NCI-H524 (cell line): Measurements from ENCODE around the gene SYT8.

Source experiments
- DNase-seq, 2 experiments: peaks; one replicate each; lab custom pipeline; 2025; lab: John Stamatoyannopoulos, UW

Gene SYT8

GRCh38 chr11:1817511-1817910 is 17.3 kb upstream of the SYT8 start:
- DNase-seq, result no peak

- DNase-seq, result no peak
Measured at GRCh38 chr11:1819074-1819473, 15.7 kb upstream of the SYT8 start.

DNA sequence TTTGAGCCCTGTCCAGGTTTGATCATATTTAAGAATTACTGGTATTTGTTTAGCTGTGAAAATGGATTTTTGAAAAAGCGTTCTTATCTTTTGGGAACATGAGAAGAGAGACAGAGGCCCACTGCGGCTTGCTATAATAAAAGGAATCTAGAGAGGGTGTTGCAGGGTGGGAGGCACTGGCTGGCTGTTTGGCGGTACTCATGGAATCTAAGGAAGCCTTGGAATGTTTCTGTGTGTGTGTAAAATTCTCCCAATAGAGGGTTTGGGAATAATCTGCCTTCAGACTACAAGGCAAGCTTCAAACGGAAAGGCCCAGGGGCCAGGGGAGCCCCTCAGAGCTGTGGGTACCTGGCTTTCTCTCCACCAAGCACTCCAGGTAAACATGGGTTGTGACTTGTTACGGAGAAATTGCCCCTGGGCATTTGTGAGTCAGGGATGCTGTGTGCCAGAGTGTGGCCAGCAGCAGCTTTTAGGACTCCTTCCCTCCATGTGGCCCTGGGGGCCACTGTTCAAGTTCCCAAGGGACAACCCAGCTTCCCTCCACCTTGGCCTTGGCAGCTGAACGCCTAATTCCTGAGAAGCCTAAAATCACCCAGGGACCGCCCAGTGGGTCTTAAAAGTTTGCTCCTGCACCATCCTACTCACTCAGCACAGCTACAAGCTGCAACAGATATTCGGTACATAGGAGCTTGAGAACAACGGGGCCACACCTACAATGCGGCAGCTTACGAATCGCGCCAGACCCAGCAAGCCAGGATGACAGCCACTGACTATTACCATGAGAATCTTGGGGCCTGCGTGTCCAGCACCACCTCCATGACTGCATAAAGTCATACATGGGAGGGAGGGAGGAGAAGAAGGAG is 14.1 kb upstream of the SYT8 start:
- DNase-seq, result no peak

- DNase-seq, result no peak
Measured at GRCh38 chr11:1821562-1821961, 13.2 kb upstream of the SYT8 start.

DNA sequence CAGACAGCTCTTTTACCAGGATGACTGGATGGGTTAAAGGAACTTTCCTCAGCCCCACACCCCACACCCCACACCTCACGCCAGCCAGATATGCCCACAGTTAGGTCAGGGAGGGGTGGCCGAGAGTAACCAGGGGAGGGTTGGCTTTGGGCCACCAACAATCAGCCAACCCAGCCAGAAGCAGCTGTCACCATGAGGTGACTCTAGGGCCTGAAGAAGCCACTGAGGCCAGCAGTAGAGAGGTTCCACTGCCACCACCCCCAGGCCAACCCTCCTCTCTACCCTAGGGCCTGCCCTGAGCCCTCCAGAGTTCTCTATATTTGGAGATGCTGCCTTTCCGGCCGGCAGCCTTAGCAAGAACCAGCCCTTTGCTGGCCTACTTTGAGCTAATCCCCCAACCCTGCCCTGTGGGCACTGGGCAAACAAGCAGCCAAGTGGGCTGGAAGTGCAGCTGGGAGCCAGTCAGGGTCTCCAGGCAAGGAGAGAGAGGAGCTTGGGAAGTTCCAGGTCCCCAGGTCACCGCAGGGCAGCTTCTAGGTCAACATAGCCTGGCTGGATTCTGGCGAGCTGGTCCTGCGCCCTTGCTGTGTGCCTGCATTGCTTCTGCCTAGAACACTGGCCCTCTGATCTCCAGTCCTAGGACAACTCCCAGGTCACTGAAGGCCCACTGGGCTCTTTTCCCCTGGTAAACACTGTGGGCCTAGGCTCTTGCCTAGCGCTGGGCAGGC is 12.0 kb upstream of the SYT8 start:
- DNase-seq, result no peak

GRCh38 chr11:1823376-1824220 is 11.2 kb upstream of the SYT8 start:
- no peak for DNase-seq

DNA sequence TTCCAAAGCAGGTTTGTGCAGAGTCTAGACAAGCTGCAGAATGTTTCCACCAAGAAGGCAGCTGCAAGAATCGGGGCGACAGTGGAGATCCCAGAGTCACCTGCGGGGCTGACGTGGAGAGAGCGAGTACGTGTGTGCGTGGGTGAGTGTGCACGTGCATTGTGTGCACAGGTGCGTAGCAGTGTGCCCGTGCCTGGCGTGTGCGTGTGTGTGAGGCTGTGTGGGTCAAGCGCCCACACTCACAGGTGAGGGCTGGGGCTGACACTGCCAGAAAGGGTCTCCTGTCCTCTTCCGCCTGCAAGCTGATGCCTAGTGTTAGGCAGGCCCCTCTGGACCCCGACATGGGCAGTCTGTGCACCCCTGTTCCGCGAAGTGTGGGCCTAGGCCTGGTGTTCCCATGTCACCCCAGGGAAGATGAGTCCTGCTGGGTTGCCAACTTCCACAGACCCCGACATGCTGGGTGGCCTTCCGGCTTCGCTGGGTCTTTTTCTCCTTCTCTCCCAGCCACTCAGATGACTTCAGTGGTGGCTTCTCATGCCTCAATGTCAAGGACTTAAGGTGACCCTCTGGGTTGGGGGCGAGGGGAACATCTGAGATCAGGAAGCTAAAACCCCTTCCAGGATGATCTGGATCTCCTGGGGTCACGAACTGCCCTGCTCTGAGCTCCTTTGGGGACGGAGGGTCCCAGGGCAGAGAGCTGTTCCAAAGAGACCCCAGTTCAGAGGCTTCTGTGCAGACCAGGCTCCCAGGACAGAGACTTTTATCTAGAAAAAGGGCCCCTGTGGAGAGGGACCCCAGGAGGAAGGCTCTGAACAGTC is 10.4 kb upstream of the SYT8 start:
- DNase-seq, result no peak

- DNase-seq, result peak in 1 of 2 experiments; percentile 8
Measured at GRCh38 chr11:1825039-1825740, 9.6 kb upstream of the SYT8 start.

- DNase-seq, result no peak
Measured at GRCh38 chr11:1825785-1826451, 8.9 kb upstream of the SYT8 start.

DNA sequence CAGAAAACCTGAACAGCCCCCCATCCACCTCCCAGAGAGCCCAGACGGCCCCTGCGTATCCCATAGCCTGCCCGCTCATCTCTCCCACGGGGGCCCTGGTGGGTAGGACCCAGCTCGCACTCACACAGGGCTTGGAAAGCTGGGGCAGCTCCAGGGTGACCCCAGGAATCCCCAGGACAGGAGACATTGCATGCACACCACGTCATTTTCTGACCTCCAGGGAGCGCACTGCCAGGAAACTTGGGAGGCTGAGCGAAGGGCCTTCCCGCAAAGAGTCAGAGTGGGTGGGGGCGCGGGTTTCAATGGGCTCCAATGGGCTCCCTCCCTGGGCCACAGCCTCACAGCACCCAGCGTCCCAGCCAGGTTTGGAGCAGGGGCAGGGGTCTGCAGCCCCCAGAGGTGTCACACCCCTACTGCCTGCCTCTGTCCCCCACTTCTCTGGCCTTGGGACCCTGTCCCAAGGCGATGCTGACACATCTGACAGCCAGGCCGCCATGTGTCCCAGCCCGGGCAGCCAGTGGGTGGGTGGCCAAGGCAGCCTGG is 8.2 kb upstream of the SYT8 start:
- DNase-seq, result peak in 1 of 2 experiments; percentile 38

- DNase-seq, result peak; percentile 43 to 84
Measured at GRCh38 chr11:1827095-1827813, 7.5 kb upstream of the SYT8 start.

DNA sequence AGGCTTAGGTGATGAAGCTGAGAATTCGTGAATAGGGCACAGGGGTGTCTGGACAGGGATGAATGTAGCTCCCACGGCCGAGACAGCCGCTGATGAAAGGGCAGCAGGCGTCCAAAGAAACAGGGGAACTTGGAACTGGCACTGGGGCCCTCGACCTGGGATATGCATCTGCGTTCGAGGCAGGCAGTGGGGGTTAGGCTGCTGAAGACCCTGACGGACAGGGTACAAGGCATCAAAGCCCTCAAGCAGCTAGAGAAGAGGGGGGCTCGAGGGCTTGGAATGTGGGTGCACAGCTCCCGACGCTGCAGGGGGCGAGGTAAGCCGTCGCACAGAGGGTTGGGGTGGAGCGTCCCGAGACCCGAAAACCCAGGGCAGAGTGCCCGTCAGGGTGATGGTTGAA is 6.9 kb upstream of the SYT8 start:
- no peak for DNase-seq

DNA sequence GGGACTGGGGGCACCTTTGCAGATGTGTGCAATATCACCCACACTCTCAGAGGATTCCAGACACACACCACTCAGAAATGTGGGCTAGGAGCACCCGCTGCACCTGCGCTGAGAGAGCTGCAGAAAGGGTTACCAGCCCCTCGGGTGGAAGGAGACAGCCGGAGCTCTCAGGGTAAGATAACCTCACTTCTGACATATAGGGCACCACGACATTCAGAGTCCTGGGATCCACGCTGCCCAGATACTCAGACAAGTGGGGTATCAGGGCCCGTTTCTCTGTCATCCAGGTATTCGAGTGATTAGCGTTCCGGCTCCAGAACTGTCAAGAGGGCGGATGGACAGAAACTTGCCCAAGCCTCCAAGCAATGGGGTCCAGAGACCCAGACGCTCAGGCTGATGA is 6.2 kb upstream of the SYT8 start:
- no peak for DNase-seq

GRCh38 chr11:1829039-1829820 is 5.6 kb upstream of the SYT8 start:
- no peak for DNase-seq

DNA sequence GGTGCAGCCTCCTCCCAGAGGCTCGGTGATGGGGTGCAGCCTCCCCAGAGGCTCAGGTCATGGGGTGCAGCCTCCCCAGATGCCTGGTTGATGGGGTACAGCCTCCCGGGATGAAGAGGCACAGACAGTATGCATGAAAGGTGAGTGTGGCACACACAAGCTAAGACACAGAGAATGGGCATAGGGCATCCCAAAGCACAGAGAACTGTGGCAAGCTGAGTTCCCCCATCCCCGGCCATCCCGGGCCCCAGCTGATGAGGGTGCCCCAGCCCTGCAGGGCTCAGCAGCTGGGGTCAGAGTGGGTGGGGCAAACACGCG is 4.8 kb upstream of the SYT8 start:
- DNase-seq, result no peak

GRCh38 chr11:1830322-1831223 is 4.2 kb upstream of the SYT8 start:
- DNase-seq, result peak in 1 of 2 experiments; percentile 29

DNA sequence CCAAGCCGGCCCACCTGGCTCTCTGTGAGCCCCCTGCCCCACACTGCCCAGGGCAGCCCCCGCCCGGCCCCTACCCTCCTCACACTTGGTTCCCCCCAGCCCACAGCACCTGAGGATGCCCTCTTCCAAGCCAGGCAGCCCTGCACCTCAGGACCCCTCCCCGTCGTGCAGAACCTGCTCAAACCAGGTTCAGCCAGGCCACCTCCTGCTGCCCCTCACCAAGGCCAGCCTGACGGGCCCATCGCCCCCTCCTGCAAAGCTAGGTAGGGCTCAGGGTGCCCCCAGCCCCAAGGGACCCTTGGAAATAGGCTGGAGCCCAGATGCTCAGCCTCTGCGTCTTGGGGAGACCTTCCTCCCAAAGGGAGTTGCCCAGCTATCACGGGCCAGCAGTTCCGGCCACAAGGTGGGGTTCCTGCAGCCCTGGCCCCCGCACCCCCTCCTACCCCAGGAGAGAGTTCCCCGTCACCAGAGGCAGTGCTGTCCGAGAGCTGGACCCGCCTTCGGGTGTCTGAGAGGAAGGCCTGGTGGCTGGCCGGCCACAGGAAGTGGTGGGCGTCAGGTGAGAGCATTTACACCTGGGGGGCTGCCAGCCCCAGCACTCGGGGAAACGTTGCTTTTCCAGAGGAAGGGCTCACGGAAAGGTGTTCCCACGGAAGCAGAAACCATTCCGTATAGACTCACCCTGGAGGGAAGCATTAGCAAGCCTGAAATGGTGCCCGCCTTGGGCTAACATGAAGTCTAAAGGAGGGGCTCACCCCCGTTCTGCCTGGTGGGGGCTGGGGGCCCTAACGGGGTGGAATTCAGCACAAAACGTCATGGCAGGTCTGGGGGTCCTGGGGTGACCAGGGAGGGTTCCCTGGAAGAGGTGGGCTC is 3.2 kb upstream of the SYT8 start:
- DNase-seq, result no peak
